K562 (cell line): ENCODE data around the gene TRIM71. TPM values are rescaled to one million over a fixed set of nuclear protein-coding genes. Genes with fewer than 3 reads are reported as not detected.

ENCODE experiments used
- HEY1 ChIP-seq: fragments of 250-450 bp; sonication (Bioruptor Pico); IDR thresholded peaks from 2 replicates; pipeline ENCODE4 v1.5.0; 2020; ENCODE audit warnings: mild to moderate bottlenecking, moderate library complexity, borderline replicate concordance
- HNRNPLL ChIP-seq: fragments of 200-400 bp; formaldehyde crosslinking; IDR thresholded peaks from 2 replicates; pipeline ENCODE4 v1.6.1; 2017; ENCODE audit warnings: low read length, low read depth, mild to moderate bottlenecking; ENCODE audit not compliant: poor library complexity, severe bottlenecking
- NEUROD1 ChIP-seq: fragments of 150-350 bp; IDR thresholded peaks from 2 replicates; pipeline ENCODE4 v1.6.1; 2014; ENCODE audit warnings: borderline replicate concordance, low read length, low read depth; ENCODE audit not compliant: partially characterized antibody
- PCBP2 ChIP-seq: fragments of 200-400 bp; formaldehyde crosslinking; IDR thresholded peaks from 2 replicates; pipeline ENCODE4 v1.6.1; 2018; ENCODE audit warnings: low read length, low read depth, mild to moderate bottlenecking, moderate library complexity; ENCODE audit not compliant: poor library complexity, severe bottlenecking
- RBM15 ChIP-seq: fragments of 200-400 bp; formaldehyde crosslinking; IDR thresholded peaks from 2 replicates; pipeline ENCODE4 v1.6.1; 2018; ENCODE audit warnings: mild to moderate bottlenecking, low read length, moderate library complexity; ENCODE audit not compliant: insufficient read depth
- ZBTB1 ChIP-seq: sonication (generic); formaldehyde crosslinking; IDR thresholded peaks from 2 replicates; pipeline ENCODE4 v1.8.1; 2023; ENCODE audit warnings: missing genetic modification reagents, low read depth, mild to moderate bottlenecking, borderline replicate concordance
- ZNF717 ChIP-seq: fragments of 250-450 bp; sonication (Bioruptor Pico); IDR thresholded peaks from 2 replicates; pipeline ENCODE4 v1.5.0; 2021
- polyA plus RNA-seq, 8 experiments: library from polyadenylated mRNA; depleted of rRNA in 4 of 8; stranded (reverse) in 5 of 8; unstranded in 3 of 8; fragments of >200 nt; fragmentation: Nextera tagmentation in 2 of 8; fragmentation: Illumina TruSeq in 1 of 8; extraction: Ambion mirVana in 2 of 8; extraction: Trizol in 1 of 8; gene quantifications; 2 replicates each; pipeline versions ENCODE4 v1.2.1 to v1.2.3, GENCODE V29; 2011 to 2014; ENCODE audit warnings: inconsistent platforms in 1 of 8, missing spikeins in 1 of 8
- total RNA-seq, 7 experiments: library from RNA; depleted of rRNA in 6 of 7; stranded (reverse); fragments of >200 nt in 6 of 7; fragmentation: Illumina TruSeq in 2 of 7; extraction: Trizol in 2 of 7; gene quantifications; 2 replicates each; pipeline versions ENCODE4 v1.2.1 to v1.2.3, GENCODE V29; 2011 to 2021; ENCODE audit warnings: low replicate concordance in 1 of 7
- TF ChIP-seq, protein P1 (sequence below): fragments of 250-450 bp; sonication (Bioruptor Pico); IDR thresholded peaks from 2 replicates; pipeline ENCODE4 v1.9.0; 2021; ENCODE audit warnings: mild to moderate bottlenecking, inconsistent platforms
- TF ChIP-seq, protein P2 (sequence below): fragments of 450-650 bp; IDR thresholded peaks from 2 replicates; pipeline ENCODE4 v1.7.0; 2016; ENCODE audit warnings: borderline replicate concordance
- TF ChIP-seq, protein P3 (sequence below): sonication (generic); formaldehyde crosslinking; IDR thresholded peaks from 2 replicates; pipeline ENCODE4 v1.4.0; 2020; ENCODE audit warnings: mild to moderate bottlenecking, missing genetic modification reagents

The TRIM71 gene
- total and polyA plus RNA-seq, 9 of the 15 experiments (the other 6 are each of a cell fraction or from before 2014, with no cell fraction given), result 0.04 to 0.11 TPM; not detected in 7

- no peak for TF ChIP-seq ZBTB1 (CRISPR knock-in tag)
- no peak for TF ChIP-seq ZNF717 (CRISPR knock-in tag)
- TF ChIP-seq, protein P1, sequence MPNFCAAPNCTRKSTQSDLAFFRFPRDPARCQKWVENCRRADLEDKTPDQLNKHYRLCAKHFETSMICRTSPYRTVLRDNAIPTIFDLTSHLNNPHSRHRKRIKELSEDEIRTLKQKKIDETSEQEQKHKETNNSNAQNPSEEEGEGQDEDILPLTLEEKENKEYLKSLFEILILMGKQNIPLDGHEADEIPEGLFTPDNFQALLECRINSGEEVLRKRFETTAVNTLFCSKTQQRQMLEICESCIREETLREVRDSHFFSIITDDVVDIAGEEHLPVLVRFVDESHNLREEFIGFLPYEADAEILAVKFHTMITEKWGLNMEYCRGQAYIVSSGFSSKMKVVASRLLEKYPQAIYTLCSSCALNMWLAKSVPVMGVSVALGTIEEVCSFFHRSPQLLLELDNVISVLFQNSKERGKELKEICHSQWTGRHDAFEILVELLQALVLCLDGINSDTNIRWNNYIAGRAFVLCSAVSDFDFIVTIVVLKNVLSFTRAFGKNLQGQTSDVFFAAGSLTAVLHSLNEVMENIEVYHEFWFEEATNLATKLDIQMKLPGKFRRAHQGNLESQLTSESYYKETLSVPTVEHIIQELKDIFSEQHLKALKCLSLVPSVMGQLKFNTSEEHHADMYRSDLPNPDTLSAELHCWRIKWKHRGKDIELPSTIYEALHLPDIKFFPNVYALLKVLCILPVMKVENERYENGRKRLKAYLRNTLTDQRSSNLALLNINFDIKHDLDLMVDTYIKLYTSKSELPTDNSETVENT, result no peak
- TF ChIP-seq PCBP2, result no peak
- TF ChIP-seq, protein P2, sequence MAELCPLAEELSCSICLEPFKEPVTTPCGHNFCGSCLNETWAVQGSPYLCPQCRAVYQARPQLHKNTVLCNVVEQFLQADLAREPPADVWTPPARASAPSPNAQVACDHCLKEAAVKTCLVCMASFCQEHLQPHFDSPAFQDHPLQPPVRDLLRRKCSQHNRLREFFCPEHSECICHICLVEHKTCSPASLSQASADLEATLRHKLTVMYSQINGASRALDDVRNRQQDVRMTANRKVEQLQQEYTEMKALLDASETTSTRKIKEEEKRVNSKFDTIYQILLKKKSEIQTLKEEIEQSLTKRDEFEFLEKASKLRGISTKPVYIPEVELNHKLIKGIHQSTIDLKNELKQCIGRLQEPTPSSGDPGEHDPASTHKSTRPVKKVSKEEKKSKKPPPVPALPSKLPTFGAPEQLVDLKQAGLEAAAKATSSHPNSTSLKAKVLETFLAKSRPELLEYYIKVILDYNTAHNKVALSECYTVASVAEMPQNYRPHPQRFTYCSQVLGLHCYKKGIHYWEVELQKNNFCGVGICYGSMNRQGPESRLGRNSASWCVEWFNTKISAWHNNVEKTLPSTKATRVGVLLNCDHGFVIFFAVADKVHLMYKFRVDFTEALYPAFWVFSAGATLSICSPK, result no peak
- no peak for TF ChIP-seq NEUROD1
- no peak for TF ChIP-seq HEY1 (CRISPR knock-in tag)
- no peak for TF ChIP-seq HNRNPLL
- TF ChIP-seq, protein P3, sequence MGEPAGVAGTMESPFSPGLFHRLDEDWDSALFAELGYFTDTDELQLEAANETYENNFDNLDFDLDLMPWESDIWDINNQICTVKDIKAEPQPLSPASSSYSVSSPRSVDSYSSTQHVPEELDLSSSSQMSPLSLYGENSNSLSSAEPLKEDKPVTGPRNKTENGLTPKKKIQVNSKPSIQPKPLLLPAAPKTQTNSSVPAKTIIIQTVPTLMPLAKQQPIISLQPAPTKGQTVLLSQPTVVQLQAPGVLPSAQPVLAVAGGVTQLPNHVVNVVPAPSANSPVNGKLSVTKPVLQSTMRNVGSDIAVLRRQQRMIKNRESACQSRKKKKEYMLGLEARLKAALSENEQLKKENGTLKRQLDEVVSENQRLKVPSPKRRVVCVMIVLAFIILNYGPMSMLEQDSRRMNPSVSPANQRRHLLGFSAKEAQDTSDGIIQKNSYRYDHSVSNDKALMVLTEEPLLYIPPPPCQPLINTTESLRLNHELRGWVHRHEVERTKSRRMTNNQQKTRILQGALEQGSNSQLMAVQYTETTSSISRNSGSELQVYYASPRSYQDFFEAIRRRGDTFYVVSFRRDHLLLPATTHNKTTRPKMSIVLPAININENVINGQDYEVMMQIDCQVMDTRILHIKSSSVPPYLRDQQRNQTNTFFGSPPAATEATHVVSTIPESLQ (CRISPR knock-in tag), result no peak
- TF ChIP-seq RBM15, result no peak
Observed at GRCh38 chr3:32860499-32860898, 42.7 kb downstream of the TRIM71 start (continued).
